Tibial nerve (tissue), 4 donors: ENCODE measurements around the gene HNRNPD.

Experiments
- EP300 ChIP-seq, 2 donors: sonication (generic); formaldehyde crosslinking; IDR thresholded peaks; one replicate each; pipeline ENCODE4 v1.6.1; 2017; ENCODE audit warnings: antibody characterized with exemption in 2 of 2, mild to moderate bottlenecking in 1 of 2
- POLR2A ChIP-seq, 2 donors: fragments of 450-650 bp; IDR thresholded peaks; one replicate each; pipeline ENCODE4 v1.6.1; 2017; ENCODE audit warnings: antibody characterized with exemption in 2 of 2, mild to moderate bottlenecking in 2 of 2, moderate library complexity in 2 of 2
- TF ChIP-seq, protein P1 (sequence below), 5 experiments: fragments of 200-600 bp in 3 of 5; fragments of 450-650 bp in 2 of 5; sonication (generic) in 3 of 5; IDR thresholded peaks; one replicate each; pipeline ENCODE4 v1.5.1; 2016 to 2019; ENCODE audit warnings: antibody characterized with exemption in 5 of 5, mild to moderate bottlenecking in 3 of 5, moderate library complexity in 2 of 5

DNA sequence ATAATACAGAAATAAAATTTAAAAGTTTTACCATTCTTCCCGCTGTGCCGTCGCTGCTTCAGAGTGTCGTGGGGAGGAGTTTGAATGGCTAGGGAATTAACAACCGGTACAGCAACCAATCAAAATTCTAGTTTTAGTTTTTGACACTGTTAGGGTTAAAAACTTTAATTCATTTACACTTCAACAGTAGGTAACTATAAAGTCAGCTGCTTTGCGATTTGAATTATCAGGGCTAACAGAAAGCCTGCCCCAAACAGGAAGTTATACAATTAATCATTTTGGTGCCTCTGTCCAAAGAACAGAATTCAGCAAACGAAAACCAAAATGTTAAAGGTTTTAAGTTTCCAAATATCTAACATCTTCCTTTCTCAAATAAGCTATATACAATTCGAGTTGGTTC, 2.3 kb downstream of the HNRNPD start:
- TF ChIP-seq, protein P1, sequence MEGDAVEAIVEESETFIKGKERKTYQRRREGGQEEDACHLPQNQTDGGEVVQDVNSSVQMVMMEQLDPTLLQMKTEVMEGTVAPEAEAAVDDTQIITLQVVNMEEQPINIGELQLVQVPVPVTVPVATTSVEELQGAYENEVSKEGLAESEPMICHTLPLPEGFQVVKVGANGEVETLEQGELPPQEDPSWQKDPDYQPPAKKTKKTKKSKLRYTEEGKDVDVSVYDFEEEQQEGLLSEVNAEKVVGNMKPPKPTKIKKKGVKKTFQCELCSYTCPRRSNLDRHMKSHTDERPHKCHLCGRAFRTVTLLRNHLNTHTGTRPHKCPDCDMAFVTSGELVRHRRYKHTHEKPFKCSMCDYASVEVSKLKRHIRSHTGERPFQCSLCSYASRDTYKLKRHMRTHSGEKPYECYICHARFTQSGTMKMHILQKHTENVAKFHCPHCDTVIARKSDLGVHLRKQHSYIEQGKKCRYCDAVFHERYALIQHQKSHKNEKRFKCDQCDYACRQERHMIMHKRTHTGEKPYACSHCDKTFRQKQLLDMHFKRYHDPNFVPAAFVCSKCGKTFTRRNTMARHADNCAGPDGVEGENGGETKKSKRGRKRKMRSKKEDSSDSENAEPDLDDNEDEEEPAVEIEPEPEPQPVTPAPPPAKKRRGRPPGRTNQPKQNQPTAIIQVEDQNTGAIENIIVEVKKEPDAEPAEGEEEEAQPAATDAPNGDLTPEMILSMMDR (IDR thresholded peaks at IDR 0.05): no peak
- no peak for TF ChIP-seq POLR2A (IDR thresholded peaks at IDR 0.05)
- no peak for TF ChIP-seq EP300 (IDR thresholded peaks at IDR 0.05)
